SK-N-SH treated with all-trans-retinoic acid at 6 μM for 48 hours (cell line): Measurements from ENCODE around the gene CHST12.

Experiments
- ATAC-seq: fragments of 200-7000 bp; cut with Tn5 transposase; 3 replicates; pipeline ENCODE4 v1.9.1; 2020; ENCODE audit warnings: mild to moderate bottlenecking, moderate library complexity
- ARNTL ChIP-seq: fragments of 450-650 bp; formaldehyde crosslinking; IDR thresholded peaks from 2 replicates; pipeline ENCODE4 v1.5.0; 2020; ENCODE audit warnings: low read depth, mild to moderate bottlenecking, moderate library complexity, borderline replicate concordance
- BACH2 ChIP-seq: fragments of 250-450 bp; sonication (Bioruptor Pico); IDR thresholded peaks from 2 replicates; pipeline ENCODE4 v1.9.0; 2021; ENCODE audit warnings: mild to moderate bottlenecking, borderline replicate concordance
- CSRNP3 ChIP-seq: fragments of 250-450 bp; sonication (Bioruptor Pico); IDR thresholded peaks from 2 replicates; pipeline ENCODE4 v1.5.1; 2021; ENCODE audit warnings: mild to moderate bottlenecking, moderate library complexity
- ESRRG ChIP-seq: fragments of 250-450 bp; sonication (Bioruptor Pico); IDR thresholded peaks from 2 replicates; pipeline ENCODE4 v1.6.1; 2021; ENCODE audit warnings: mild to moderate bottlenecking
- GLIS3 ChIP-seq: fragments of 250-450 bp; sonication (Bioruptor Pico); IDR thresholded peaks from 2 replicates; pipeline ENCODE4 v1.5.0; 2020; ENCODE audit warnings: mild to moderate bottlenecking, moderate library complexity
- OSR1 ChIP-seq: fragments of 250-450 bp; sonication (Bioruptor Pico); IDR thresholded peaks from 2 replicates; pipeline ENCODE4 v1.8.0; 2022; ENCODE audit warnings: moderate library complexity, mild to moderate bottlenecking, inconsistent platforms
- PATZ1 ChIP-seq: fragments of 250-450 bp; sonication (Bioruptor Pico); IDR thresholded peaks from 2 replicates; pipeline ENCODE4 v1.8.0; 2020; ENCODE audit warnings: mild to moderate bottlenecking, moderate library complexity, borderline replicate concordance
- POU6F1 ChIP-seq: fragments of 250-450 bp; sonication (Bioruptor Pico); IDR thresholded peaks from 2 replicates; pipeline ENCODE4 v1.8.0; 2021; ENCODE audit warnings: low read depth, mild to moderate bottlenecking, moderate library complexity, borderline replicate concordance
- PPARA ChIP-seq: fragments of 250-450 bp; sonication (Bioruptor Pico); IDR thresholded peaks from 2 replicates; pipeline ENCODE4 v1.5.0; 2020; ENCODE audit warnings: mild to moderate bottlenecking, borderline replicate concordance
- RARB ChIP-seq: fragments of 250-450 bp; sonication (Bioruptor Pico); IDR thresholded peaks from 2 replicates; pipeline ENCODE4 v1.8.0; 2021; ENCODE audit warnings: mild to moderate bottlenecking, moderate library complexity
- SNAI2 ChIP-seq: fragments of 250-450 bp; sonication (Bioruptor Pico); IDR thresholded peaks from 2 replicates; pipeline ENCODE4 v1.5.0; 2020; ENCODE audit warnings: mild to moderate bottlenecking, moderate library complexity
- TCF4 ChIP-seq: fragments of 250-450 bp; sonication (Bioruptor Pico); IDR thresholded peaks from 2 replicates; pipeline ENCODE4 v1.8.0; 2021; ENCODE audit warnings: mild to moderate bottlenecking, moderate library complexity, borderline replicate concordance
- TSHZ2 ChIP-seq: fragments of 250-450 bp; sonication (Bioruptor Pico); IDR thresholded peaks from 2 replicates; pipeline ENCODE4 v1.5.0; 2020; ENCODE audit warnings: mild to moderate bottlenecking, moderate library complexity
- ZC3H10 ChIP-seq: fragments of 250-450 bp; sonication (Bioruptor Pico); IDR thresholded peaks from 2 replicates; pipeline ENCODE4 v1.5.1; 2021; ENCODE audit warnings: mild to moderate bottlenecking, moderate library complexity
- ZFP3 ChIP-seq: fragments of 250-450 bp; sonication (Bioruptor Pico); IDR thresholded peaks from 2 replicates; pipeline ENCODE4 v1.5.0; 2020; ENCODE audit warnings: mild to moderate bottlenecking, moderate library complexity
- ZFP30 ChIP-seq: fragments of 450-650 bp; formaldehyde crosslinking; IDR thresholded peaks from 2 replicates; pipeline ENCODE4 v1.5.0; 2022; ENCODE audit warnings: mild to moderate bottlenecking, moderate library complexity
- ZNF565 ChIP-seq: fragments of 450-650 bp; formaldehyde crosslinking; conservative IDR thresholded peaks from 2 replicates; pipeline ENCODE4 v1.5.0; 2020; ENCODE audit warnings: low read depth, mild to moderate bottlenecking, moderate library complexity
- ZNF8 ChIP-seq: fragments of 450-650 bp; formaldehyde crosslinking; IDR thresholded peaks from 2 replicates; pipeline ENCODE4 v1.5.0; 2020; ENCODE audit warnings: mild to moderate bottlenecking, moderate library complexity

The CHST12 gene

GRCh38 chr7:2388637-2388954 lies 14.8 kb upstream of the CHST12 start:
- no peak for ATAC-seq
- TF ChIP-seq CSRNP3 (CRISPR knock-in tag) (no peak), TCF4 (CRISPR knock-in tag) (no peak), GLIS3 (CRISPR knock-in tag) (no peak), ESRRG (CRISPR knock-in tag) (no peak), PPARA (CRISPR knock-in tag) (no peak), POU6F1 (CRISPR knock-in tag) (no peak), OSR1 (CRISPR knock-in tag) (no peak), ZC3H10 (no peak), ZNF8 (no peak), BACH2 (no peak), RARB (CRISPR knock-in tag) (no peak), ZNF565 (CRISPR knock-in tag) (no peak), SNAI2 (CRISPR knock-in tag) (no peak), ZFP3 (CRISPR knock-in tag) (no peak), TSHZ2 (no peak), ARNTL (CRISPR knock-in tag) (no peak)

- TF ChIP-seq TSHZ2: 0 out of 2 replicates have a peak, but pooled peaks have one; percentile 55
- peak; percentile 16; the same call in 2 of the 3 replicates for ATAC-seq
Measured at GRCh38 chr7:2390020-2390816, 13.2 kb upstream of the CHST12 start.

- no peak for TF ChIP-seq PATZ1 (CRISPR knock-in tag)
- TF ChIP-seq ZFP3 (CRISPR knock-in tag): no peak
- TF ChIP-seq GLIS3 (CRISPR knock-in tag): no peak
- no peak for TF ChIP-seq ZFP30 (CRISPR knock-in tag)
- no peak for TF ChIP-seq ZNF8
- ATAC-seq: no peak
Measured at GRCh38 chr7:2393706-2394105, 9.7 kb upstream of the CHST12 start.
